SU-DHL-6 (cell line): ENCODE results near the gene EYS.

Source experiments
- H2AFZ ChIP-seq: fragments of 200-600 bp; sonication (generic); 2 replicates; pipeline ENCODE4 v1.6.1; 2014; ENCODE audit warnings: low read depth, mild to moderate bottlenecking, moderate library complexity, mixed read lengths, antibody characterized with exemption, low read length; ENCODE audit not compliant: severe bottlenecking
- H3F3A ChIP-seq: fragments of 200-600 bp; shearing (Covaris generic); 2 replicates; pipeline ENCODE4 v1.6.0; 2016; ENCODE audit warnings: antibody characterized with exemption, mild to moderate bottlenecking; ENCODE audit not compliant: insufficient read depth
- H3K27ac ChIP-seq: fragments of 200-600 bp; sonication (generic); 2 replicates; pipeline ENCODE4 v1.5.1; 2016; ENCODE audit warnings: low read depth, mild to moderate bottlenecking, low read length, moderate library complexity, mixed read lengths
- H3K27me3 ChIP-seq: fragments of 200-600 bp; sonication (generic), shearing (Covaris generic); 2 replicates; pipeline ENCODE4 v1.6.0; 2014; ENCODE audit warnings: mild to moderate bottlenecking, low read length
- H3K36me3 ChIP-seq: fragments of 200-600 bp; sonication (generic); 2 replicates; pipeline ENCODE4 v1.6.1; 2014; ENCODE audit warnings: mild to moderate bottlenecking, low read length, mixed read lengths
- H3K4me2 ChIP-seq: fragments of 300-600, 200-600 bp; shearing (Covaris generic), sonication (generic); 2 replicates; pipeline ENCODE4 v1.6.0; 2014; ENCODE audit warnings: low read length, low read depth, mild to moderate bottlenecking; ENCODE audit not compliant: poor library complexity, severe bottlenecking
- H3K4me3 ChIP-seq: fragments of 200-600 bp; sonication (generic); 2 replicates; pipeline ENCODE4 v1.5.1; 2014; ENCODE audit warnings: antibody characterized with exemption, low read length, mild to moderate bottlenecking, mixed read lengths; ENCODE audit not compliant: insufficient read depth, poor library complexity, severe bottlenecking
- H3K79me2 ChIP-seq: fragments of 200-600 bp; sonication (generic); 2 replicates; pipeline ENCODE4 v1.6.1; 2014; ENCODE audit warnings: mild to moderate bottlenecking, low read length, moderate library complexity; ENCODE audit not compliant: insufficient read depth
- H3K9ac ChIP-seq: fragments of 200-600 bp; sonication (generic); 2 replicates; pipeline ENCODE4 v1.7.0; 2014; ENCODE audit warnings: mild to moderate bottlenecking, low read length
- H3K9me2 ChIP-seq: fragments of 200-600 bp; sonication (generic); replicated peaks from 2 replicates; pipeline ENCODE4 v1.6.1; 2014; ENCODE audit warnings: low read length; ENCODE audit not compliant: insufficient read depth
- H3K9me3 ChIP-seq: fragments of 200-600 bp; sonication (generic); 2 replicates; pipeline ENCODE4 v1.6.1; 2014; ENCODE audit warnings: low read length, mixed read lengths; ENCODE audit not compliant: insufficient read depth
- H4K20me1 ChIP-seq: fragments of 200-600 bp; sonication (generic); 2 replicates; pipeline ENCODE4 v1.6.1; 2014; ENCODE audit warnings: low read depth, mild to moderate bottlenecking, antibody characterized with exemption, low read length, moderate library complexity, mixed read lengths
- EZH2phosphoT487 ChIP-seq: fragments of 200-600 bp; sonication (generic), shearing (Covaris generic); conservative IDR thresholded peaks from 2 replicates; pipeline ENCODE4 v1.6.1; 2018; ENCODE audit warnings: mild to moderate bottlenecking, antibody characterized with exemption, low read length, moderate library complexity, mixed read lengths
- TF ChIP-seq, protein P1 (sequence below): fragments of 200-600 bp; sonication (generic); IDR thresholded peaks from one replicate; pipeline ENCODE4 v1.5.1; 2017; ENCODE audit warnings: antibody characterized with exemption, mild to moderate bottlenecking, low read length, moderate library complexity; ENCODE audit not compliant: insufficient read depth, poor library complexity, severe bottlenecking

Gene EYS

DNA sequence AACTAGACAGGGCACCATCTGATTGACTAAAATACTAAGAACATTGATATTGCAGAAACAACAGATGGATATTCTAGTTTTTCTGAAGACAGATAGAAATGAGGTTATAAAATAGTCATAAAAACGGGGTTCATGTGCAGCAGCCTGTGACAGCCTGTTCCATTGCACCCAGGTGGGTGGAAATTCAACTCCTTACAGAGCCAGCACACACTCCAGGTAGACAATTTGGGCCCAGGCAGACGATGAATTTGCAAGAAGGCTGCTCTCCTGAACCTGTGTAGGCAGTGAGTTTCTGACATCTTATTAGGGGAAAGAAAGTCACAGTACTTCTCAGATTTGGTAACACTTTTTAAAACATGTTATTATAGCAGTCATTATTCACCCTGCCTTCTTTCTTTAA lies 1657.3 kb downstream of the EYS start:
- Histone ChIP-seq H2AFZ (no peak overlapping the region), H3K4me3 (no peak overlapping the region), H3K27me3 (no peaks in the 10 kb centered on the region), H3K36me3 (no peaks in the 10 kb centered on the region), H3K9me3 (no peaks in the 10 kb centered on the region), H3K27ac (no peak overlapping the region), H3K9ac (no peak overlapping the region), H3F3A (no peaks in the 10 kb centered on the region), H4K20me1 (no peaks in the 10 kb centered on the region), H3K9me2 (no peaks in the 10 kb centered on the region), H3K79me2 (no peaks in the 10 kb centered on the region), H3K4me2 (no peak overlapping the region)
- TF ChIP-seq EZH2phosphoT487: no peak
- TF ChIP-seq, protein P1, sequence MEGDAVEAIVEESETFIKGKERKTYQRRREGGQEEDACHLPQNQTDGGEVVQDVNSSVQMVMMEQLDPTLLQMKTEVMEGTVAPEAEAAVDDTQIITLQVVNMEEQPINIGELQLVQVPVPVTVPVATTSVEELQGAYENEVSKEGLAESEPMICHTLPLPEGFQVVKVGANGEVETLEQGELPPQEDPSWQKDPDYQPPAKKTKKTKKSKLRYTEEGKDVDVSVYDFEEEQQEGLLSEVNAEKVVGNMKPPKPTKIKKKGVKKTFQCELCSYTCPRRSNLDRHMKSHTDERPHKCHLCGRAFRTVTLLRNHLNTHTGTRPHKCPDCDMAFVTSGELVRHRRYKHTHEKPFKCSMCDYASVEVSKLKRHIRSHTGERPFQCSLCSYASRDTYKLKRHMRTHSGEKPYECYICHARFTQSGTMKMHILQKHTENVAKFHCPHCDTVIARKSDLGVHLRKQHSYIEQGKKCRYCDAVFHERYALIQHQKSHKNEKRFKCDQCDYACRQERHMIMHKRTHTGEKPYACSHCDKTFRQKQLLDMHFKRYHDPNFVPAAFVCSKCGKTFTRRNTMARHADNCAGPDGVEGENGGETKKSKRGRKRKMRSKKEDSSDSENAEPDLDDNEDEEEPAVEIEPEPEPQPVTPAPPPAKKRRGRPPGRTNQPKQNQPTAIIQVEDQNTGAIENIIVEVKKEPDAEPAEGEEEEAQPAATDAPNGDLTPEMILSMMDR: no peak

DNA sequence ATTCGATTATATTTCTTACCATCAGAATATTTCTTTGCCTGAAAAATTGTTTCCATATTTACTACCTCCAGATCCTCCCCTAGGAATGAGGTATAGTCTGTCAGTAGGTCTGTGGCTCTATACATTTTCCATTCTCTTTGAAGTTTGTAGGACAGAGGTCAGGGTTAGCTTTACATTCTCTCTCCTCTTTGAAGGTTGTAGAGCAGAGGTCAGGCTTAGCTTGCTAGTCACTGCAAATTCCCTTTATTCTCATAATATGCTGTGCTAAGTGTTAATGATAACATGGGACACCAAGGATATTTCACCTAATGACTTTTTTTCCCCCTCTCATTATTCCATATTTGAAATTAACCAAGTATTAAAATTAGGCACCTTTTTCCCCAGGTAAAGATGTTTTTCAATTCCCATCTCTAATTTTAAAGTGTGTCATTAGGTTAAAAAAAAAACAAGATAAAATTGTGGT lies 1660.2 kb downstream of the EYS start:
- Histone ChIP-seq H3K4me3 (no peak overlapping the region), H3K27ac (no peak overlapping the region), H3K4me2 (no peak overlapping the region), H3K9me3 (no peaks in the 10 kb centered on the region), H3K79me2 (no peaks in the 10 kb centered on the region), H3K9me2 (no peaks in the 10 kb centered on the region), H4K20me1 (no peaks in the 10 kb centered on the region), H3K36me3 (no peaks in the 10 kb centered on the region), H3K9ac (no peak overlapping the region), H2AFZ (no peak overlapping the region), H3K27me3 (no peaks in the 10 kb centered on the region), H3F3A (no peaks in the 10 kb centered on the region)
- TF ChIP-seq, protein P1: no peak

DNA sequence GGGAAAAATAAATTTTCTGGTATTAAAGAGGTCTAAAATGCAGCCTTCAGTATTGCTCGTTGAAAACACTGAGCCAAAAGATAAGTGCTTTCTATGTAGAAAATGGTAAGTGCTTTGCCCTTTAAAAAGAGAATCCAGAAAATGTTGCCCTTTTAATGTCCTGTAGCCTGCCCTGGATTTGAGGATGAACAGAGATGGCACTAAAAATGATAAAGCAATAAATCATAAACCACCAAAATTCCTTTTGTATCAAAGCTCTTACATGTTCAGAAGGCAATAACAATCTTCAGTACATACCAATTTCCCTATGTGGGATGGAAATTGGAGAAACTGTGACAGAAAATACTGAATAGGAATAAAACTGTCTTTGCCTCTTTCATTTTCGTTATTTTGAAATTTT lies 1665.7 kb downstream of the EYS start:
- H3K9ac ChIP-seq: no peak overlapping the region
- H3K27ac ChIP-seq: no peak overlapping the region

More for the DNA sequence above, 1665.7 kb downstream of the EYS start:
- H3K9me2 ChIP-seq: no peaks in the 10 kb centered on the region
- H3K27me3 ChIP-seq: no peaks in the 10 kb centered on the region
- H3K36me3 ChIP-seq: no peaks in the 10 kb centered on the region
- no peak overlapping the region for H3K4me3 ChIP-seq
- H3K79me2 ChIP-seq: no peaks in the 10 kb centered on the region
- no peak for TF ChIP-seq EZH2phosphoT487
- TF ChIP-seq, protein P1: no peak
- no peaks in the 10 kb centered on the region for H3F3A ChIP-seq
- no peak overlapping the region for H2AFZ ChIP-seq
- H3K9me3 ChIP-seq: no peaks in the 10 kb centered on the region
- no peaks in the 10 kb centered on the region for H4K20me1 ChIP-seq
- H3K4me2 ChIP-seq: no peak overlapping the region
